Sigmoid colon (tissue), 4 donors: Measurements from ENCODE around the gene PRDM10.

ENCODE experiments used
- EP300 ChIP-seq, 4 donors: sonication (generic); formaldehyde crosslinking; IDR thresholded peaks; one replicate each; pipeline ENCODE4 v1.6.1; 2017; ENCODE audit warnings: antibody characterized with exemption in 4 of 4
- POLR2A ChIP-seq, 2 donors: fragments of 450-650 bp; IDR thresholded peaks; one replicate each; pipeline ENCODE4 v1.6.1; 2016; ENCODE audit warnings: antibody characterized with exemption in 2 of 2, mild to moderate bottlenecking in 2 of 2, moderate library complexity in 2 of 2
- POLR2AphosphoS5 ChIP-seq, 4 donors: sonication (generic); formaldehyde crosslinking; IDR thresholded peaks; one replicate each; pipeline ENCODE4 v1.6.1; 2017; ENCODE audit warnings: antibody characterized with exemption in 4 of 4
- TF ChIP-seq, protein P1 (sequence below), 4 experiments: fragments of 450-650 bp in 3 of 4; fragments of 200-600 bp in 1 of 4; IDR thresholded peaks; one replicate each; pipeline ENCODE4 v1.5.1; 2016 to 2019; ENCODE audit warnings: antibody characterized with exemption in 4 of 4, mild to moderate bottlenecking in 3 of 4, moderate library complexity in 2 of 4

DNA sequence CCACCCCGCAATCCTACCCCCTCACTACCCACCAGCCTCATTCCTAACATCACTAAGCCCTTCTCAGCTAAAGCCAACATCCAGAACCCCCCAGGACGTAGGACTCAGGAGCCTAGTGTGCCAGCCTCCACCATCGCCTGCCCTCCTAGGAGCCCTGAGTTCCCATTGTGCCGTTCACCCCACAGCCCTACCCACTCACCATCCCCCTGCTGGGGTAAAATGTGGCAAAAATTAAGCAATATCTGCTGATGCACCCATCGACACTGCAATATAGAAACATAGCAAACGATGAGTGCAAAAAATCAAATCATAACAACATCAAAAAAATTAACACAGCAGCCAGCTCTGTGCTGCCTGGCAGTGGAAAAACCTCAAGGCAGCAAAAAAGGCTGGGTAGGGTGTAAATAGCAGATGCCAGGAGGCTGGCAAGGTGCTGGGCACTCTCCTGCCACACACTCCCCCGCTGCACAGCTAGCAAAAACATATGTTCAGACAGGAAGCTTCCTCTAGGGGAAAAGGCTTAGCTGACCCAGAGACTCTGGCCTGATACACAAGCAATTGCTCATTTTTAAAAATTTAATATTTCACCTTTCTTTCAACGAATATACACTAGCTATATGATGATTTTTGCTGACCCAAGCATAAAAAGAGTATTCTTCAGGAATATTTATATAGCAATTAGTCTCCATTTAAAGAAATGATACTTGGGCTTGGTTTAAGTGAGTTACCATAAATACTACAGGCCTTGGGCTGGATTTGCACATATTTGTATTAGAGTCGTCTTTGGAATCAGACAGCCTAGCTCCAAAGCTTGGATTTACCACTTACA is 33.8 kb downstream of the PRDM10 start:
- TF ChIP-seq, protein P1, sequence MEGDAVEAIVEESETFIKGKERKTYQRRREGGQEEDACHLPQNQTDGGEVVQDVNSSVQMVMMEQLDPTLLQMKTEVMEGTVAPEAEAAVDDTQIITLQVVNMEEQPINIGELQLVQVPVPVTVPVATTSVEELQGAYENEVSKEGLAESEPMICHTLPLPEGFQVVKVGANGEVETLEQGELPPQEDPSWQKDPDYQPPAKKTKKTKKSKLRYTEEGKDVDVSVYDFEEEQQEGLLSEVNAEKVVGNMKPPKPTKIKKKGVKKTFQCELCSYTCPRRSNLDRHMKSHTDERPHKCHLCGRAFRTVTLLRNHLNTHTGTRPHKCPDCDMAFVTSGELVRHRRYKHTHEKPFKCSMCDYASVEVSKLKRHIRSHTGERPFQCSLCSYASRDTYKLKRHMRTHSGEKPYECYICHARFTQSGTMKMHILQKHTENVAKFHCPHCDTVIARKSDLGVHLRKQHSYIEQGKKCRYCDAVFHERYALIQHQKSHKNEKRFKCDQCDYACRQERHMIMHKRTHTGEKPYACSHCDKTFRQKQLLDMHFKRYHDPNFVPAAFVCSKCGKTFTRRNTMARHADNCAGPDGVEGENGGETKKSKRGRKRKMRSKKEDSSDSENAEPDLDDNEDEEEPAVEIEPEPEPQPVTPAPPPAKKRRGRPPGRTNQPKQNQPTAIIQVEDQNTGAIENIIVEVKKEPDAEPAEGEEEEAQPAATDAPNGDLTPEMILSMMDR (IDR thresholded peaks at IDR 0.05): no peak
- TF ChIP-seq POLR2A (IDR thresholded peaks at IDR 0.05) (no peak), POLR2AphosphoS5 (IDR thresholded peaks at IDR 0.05) (no peak), EP300 (IDR thresholded peaks at IDR 0.05) (no peak)
